Measurements from ENCODE around the gene AMBP.

DNA sequence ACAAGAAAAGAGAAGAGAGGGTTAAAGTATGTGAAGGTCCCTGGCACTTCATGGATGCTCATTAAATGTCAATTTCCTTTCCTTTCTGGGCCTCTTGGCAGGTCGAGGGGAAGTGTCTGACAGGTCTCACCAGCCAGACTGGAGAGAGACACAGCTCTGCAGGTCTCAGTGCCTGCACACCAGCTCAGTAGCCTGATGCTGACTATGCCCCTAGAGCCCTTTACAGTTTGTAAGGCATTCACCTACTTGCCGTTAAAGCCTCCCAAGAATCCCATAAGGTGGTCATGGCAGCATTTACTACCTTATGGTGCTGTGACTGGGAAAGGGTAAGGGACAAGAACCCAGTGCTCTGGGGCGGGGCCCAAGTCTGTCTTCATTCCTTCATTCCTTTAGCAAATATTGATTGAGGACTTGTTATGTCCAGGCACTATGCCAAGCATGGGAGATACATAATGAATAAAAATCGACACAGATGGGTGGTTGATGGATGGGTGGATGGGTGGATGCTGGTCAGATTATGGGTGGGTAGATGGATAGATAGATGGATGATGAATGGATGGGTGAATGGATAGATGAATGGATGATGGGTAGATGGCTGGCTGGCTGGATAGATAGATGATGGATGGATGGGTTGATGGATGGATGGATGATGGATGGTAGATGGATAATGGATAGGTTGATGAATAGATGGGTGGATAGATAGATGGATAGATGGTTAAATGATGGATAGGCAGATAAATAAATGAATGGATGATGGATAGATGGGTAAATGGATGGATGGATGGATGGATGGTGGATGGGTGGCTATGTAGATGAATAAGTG lies 42.3 kb upstream of the AMBP start:
- TF ChIP-seq, protein P1, sequence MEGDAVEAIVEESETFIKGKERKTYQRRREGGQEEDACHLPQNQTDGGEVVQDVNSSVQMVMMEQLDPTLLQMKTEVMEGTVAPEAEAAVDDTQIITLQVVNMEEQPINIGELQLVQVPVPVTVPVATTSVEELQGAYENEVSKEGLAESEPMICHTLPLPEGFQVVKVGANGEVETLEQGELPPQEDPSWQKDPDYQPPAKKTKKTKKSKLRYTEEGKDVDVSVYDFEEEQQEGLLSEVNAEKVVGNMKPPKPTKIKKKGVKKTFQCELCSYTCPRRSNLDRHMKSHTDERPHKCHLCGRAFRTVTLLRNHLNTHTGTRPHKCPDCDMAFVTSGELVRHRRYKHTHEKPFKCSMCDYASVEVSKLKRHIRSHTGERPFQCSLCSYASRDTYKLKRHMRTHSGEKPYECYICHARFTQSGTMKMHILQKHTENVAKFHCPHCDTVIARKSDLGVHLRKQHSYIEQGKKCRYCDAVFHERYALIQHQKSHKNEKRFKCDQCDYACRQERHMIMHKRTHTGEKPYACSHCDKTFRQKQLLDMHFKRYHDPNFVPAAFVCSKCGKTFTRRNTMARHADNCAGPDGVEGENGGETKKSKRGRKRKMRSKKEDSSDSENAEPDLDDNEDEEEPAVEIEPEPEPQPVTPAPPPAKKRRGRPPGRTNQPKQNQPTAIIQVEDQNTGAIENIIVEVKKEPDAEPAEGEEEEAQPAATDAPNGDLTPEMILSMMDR (IDR thresholded peaks at IDR 0.05): no peak
- TF ChIP-seq EZH2 (IDR thresholded peaks at IDR 0.05; ENCODE audit: borderline replicate concordance, insufficient read depth, low read depth, low read length, poor library complexity, severe bottlenecking): no peak
